ENCODE measurements around the gene ANKFN1. TPM values are rescaled to one million over a fixed set of nuclear protein-coding genes. Genes with fewer than 3 reads are reported as not detected.

Gene ANKFN1
- total and polyA plus RNA-seq, 11 donors = not detected

DNA sequence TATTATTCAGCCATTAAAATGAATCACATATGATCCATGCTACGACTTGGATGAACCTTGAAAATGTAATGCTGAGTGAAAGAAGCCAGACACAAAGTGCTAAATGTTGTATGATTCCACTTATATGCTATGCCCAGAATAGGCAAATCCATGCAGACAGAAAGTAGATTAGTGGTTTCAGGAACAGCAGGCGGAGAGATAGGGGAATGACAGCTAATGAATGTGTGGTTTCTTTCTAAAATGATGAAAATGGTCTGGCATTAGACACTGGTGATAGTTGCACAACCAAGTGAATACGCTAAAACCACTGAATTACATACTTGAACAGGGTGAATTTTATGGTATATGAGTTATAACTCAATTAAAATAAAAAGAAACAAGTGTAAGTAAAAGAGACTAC lies 318.4 kb downstream of the ANKFN1 start:
- WGBS, 4 donors = 83 to 91% (median 88%) methylated on average over 3 of the region's 3 CpGs
- DNase-seq = no peak
- H3K4me1 ChIP-seq = no peaks in the 10 kb centered on the region
- intact Hi-C loops (cut with DNase I) = loop anchor here in 2 of 10 donors (10.0 kb wide), 2 partner anchors 347 to 627 kb away; no protein-coding TSS in a partner anchor
- H3K9me3 ChIP-seq = peaks cover 0 to 8% (median 0%) of the 10 kb centered on the region in 12 donors
- no peaks in the 10 kb centered on the region for H3K36me3 ChIP-seq
- H3K4me3 ChIP-seq = no peak overlapping the region
- TF ChIP-seq, protein P1, sequence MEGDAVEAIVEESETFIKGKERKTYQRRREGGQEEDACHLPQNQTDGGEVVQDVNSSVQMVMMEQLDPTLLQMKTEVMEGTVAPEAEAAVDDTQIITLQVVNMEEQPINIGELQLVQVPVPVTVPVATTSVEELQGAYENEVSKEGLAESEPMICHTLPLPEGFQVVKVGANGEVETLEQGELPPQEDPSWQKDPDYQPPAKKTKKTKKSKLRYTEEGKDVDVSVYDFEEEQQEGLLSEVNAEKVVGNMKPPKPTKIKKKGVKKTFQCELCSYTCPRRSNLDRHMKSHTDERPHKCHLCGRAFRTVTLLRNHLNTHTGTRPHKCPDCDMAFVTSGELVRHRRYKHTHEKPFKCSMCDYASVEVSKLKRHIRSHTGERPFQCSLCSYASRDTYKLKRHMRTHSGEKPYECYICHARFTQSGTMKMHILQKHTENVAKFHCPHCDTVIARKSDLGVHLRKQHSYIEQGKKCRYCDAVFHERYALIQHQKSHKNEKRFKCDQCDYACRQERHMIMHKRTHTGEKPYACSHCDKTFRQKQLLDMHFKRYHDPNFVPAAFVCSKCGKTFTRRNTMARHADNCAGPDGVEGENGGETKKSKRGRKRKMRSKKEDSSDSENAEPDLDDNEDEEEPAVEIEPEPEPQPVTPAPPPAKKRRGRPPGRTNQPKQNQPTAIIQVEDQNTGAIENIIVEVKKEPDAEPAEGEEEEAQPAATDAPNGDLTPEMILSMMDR (IDR thresholded peaks at IDR 0.05) = no peak
- TF ChIP-seq POLR2A (IDR thresholded peaks at IDR 0.05) = no peak
- no peak overlapping the region for H3K27ac ChIP-seq
- no peaks in the 10 kb centered on the region for H3K27me3 ChIP-seq
- ATAC-seq = no peak

DNA sequence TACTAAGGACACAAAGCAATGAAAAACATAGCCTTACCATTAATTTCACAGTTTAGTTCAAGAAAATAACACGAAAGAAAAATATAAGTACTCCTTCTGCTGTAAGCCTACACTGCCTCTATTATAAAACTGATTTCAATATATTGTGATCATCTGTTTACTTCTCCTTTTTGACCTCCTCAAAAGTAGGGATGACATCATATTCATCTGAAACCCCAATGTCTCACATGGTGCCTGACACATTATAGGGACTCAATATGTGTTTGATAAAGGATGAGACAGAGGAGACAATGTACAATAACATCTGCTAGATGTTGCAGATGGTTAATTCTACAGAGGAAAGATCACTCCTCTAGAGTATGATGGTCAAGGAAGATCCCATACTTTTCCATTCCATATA lies 321.8 kb downstream of the ANKFN1 start:
- Histone ChIP-seq H3K27me3 (peaks cover 0 to 4% (median 0%) of the 10 kb centered on the region in 9 donors), H3K4me1 (no peaks in the 10 kb centered on the region), H3K27ac (no peak overlapping the region), H3K36me3 (no peaks in the 10 kb centered on the region), H3K4me3 (no peak overlapping the region), H3K9me3 (peaks cover 0 to 8% (median 0%) of the 10 kb centered on the region in 12 donors)
- WGBS, 4 donors = 86 to 90% (median 89%) methylated on average over 1 of the region's 1 CpG
- ATAC-seq (no peak), DNase-seq (no peak)
- TF ChIP-seq, protein P1 (IDR thresholded peaks at IDR 0.05) = no peak
- TF ChIP-seq POLR2A (IDR thresholded peaks at IDR 0.05) = no peak
- intact Hi-C loops (cut with DNase I) = loop anchor here in 7 of 10 donors (5.0 to 10.0 kb wide), 5 partner anchors 348 to 630 kb away; no protein-coding TSS in a partner anchor

DNA sequence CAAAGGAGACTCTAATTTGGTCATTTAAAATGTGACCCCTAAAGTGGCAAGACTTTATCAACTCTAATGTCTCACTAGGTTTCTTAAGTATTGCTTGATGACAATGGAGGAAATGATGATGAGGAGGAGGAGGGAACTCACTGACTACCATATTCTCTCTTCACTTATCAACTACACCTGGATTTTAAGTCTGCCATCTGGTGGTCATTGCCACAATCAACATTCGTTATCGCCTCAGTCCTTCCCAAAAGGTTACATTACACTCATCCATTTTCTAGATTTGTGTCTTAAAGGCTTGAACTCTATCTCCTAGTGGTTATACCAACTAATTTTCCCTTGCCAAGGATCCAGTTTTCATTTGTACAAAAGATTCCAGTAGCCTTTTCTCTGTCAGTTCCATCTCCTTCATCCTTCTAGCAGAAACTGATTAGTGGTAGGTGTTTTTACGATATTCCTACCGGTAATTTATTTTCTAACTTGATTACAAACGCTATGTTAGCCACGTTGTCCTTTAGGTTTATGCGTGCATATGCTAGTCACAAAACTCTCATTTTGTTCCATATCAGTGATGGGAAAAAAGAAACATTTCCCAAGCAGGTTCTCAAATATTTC lies 325.7 kb downstream of the ANKFN1 start:
- H3K27me3 ChIP-seq = peaks cover 0 to 9% (median 0%) of the 10 kb centered on the region in 9 donors
- H3K27ac ChIP-seq = no peak overlapping the region
- DNase-seq = no peak
- no peak overlapping the region for H3K4me3 ChIP-seq
- H3K9me3 ChIP-seq = no peaks in the 10 kb centered on the region
- intact Hi-C loops (cut with DNase I) = loop anchor here in 7 of 10 donors (5.0 to 10.0 kb wide), 5 partner anchors 352 to 634 kb away; no protein-coding TSS in a partner anchor
- H3K4me1 ChIP-seq = no peaks in the 10 kb centered on the region
- 67 to 73% (median 71%) methylated on average over 7 of the region's 7 CpGs for WGBS, 4 donors
- TF ChIP-seq, protein P1 (IDR thresholded peaks at IDR 0.05) = peak in 9 of 12 donors; percentile 25 to 53 (median 39)
- TF ChIP-seq POLR2A (IDR thresholded peaks at IDR 0.05) = no peak
- no peaks in the 10 kb centered on the region for H3K36me3 ChIP-seq
- no peak for ATAC-seq

DNA sequence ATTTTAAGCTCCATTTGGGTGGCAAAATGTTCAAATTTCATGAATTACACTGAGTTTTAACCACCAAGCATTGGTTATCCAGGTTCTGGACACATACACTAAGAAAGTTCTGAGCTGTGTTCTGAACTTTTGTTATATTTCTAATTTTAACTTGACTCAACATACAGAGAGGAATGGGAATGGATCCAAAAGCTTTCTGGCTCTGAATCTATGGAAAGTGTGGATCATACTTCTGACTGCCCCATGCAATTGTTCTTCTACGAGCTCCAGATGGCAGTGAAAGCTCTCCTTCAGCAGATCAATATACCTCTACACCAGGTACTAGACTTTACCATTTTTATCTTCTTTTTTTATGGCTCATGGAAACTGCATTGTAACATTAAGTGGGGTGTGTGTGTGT lies 327.2 kb downstream of the ANKFN1 start:
- H3K4me3 ChIP-seq = no peak overlapping the region
- no peak for ATAC-seq
- no peaks in the 10 kb centered on the region for H3K36me3 ChIP-seq
- TF ChIP-seq, protein P1 (IDR thresholded peaks at IDR 0.05) = no peak
- TF ChIP-seq POLR2A (IDR thresholded peaks at IDR 0.05) = no peak
- DNase-seq = no peak
- 48 to 59% (median 51%) methylated on average over 1 of the region's 1 CpG for WGBS, 4 donors
- no peaks in the 10 kb centered on the region for H3K4me1 ChIP-seq
- no peak overlapping the region for H3K27ac ChIP-seq
- no peaks in the 10 kb centered on the region for H3K9me3 ChIP-seq
- intact Hi-C loops (cut with DNase I) = loop anchor here in 4 of 10 donors (5.0 to 10.0 kb wide), 2 partner anchors 353 to 636 kb away; no protein-coding TSS in a partner anchor
- H3K27me3 ChIP-seq = peaks cover 0 to 9% (median 0%) of the 10 kb centered on the region in 9 donors
